B cell (primary cell): ENCODE data around the gene TTC1. TPM values are rescaled to one million over a fixed set of nuclear protein-coding genes. Genes with fewer than 3 reads are reported as not detected.

Experiments used
- ATAC-seq: fragments of 200-7000 bp; cut with Tn5 transposase; one replicate; pipeline ENCODE4 v1.10.0; 2021; ENCODE audit warnings: low read depth, mild to moderate bottlenecking, moderate number of reproducible peaks, moderate library complexity
- CTCF ChIA-PET: fragments of 350-600 bp; sonication (Branson Sonifier 250); formaldehyde crosslinking; loops from one replicate; lab custom pipeline; 2021; ENCODE audit warnings: antibody characterized with exemption, inconsistent platforms; lab: Charles Lee
- POLR2A ChIA-PET: fragments of 350-600 bp; sonication (Branson Sonifier 250); formaldehyde crosslinking; loops from one replicate; lab custom pipeline; 2021; ENCODE audit warnings: antibody characterized with exemption; lab: Charles Lee
- DNase-seq: peaks from one replicate; pipeline ENCODE4 v3.0.0; 2013
- H2AFZ ChIP-seq: 2 replicates; pipeline ENCODE4 v1.6.1; 2012; ENCODE audit warnings: mild to moderate bottlenecking, low read depth, low read length; ENCODE audit not compliant: insufficient read depth, poor library complexity, severe bottlenecking
- H3K27ac ChIP-seq, 2 donors: 1 replicate in 1 of 2; 2 replicates in 1 of 2; pipeline ENCODE4 v1.5.1; 2012 to 2013; ENCODE audit warnings: low read length in 2 of 2, mild to moderate bottlenecking in 2 of 2, moderate library complexity in 1 of 2
- H3K27me3 ChIP-seq, 4 experiments: fragments of 200-600 bp in 1 of 4; sonication (generic) in 1 of 4; replicated peaks in 1 of 4; 1 replicate in 2 of 4; 2 replicates in 2 of 4; pipeline versions ENCODE4 v1.6.1 to v1.7.0; 2013 to 2016; ENCODE audit warnings: low read length in 3 of 4, mild to moderate bottlenecking in 2 of 4, mixed read lengths in 1 of 4, moderate library complexity in 1 of 4; ENCODE audit not compliant: insufficient read depth in 4 of 4, control insufficient read depth in 3 of 4; ENCODE audit errors: control extremely low read depth in 1 of 4
- H3K36me3 ChIP-seq, 2 experiments: replicated peaks in 1 of 2; 1 replicate in 1 of 2; 2 replicates in 1 of 2; pipeline versions ENCODE4 v1.6.1 to v1.7.1; 2013; ENCODE audit warnings: low read length in 1 of 2; ENCODE audit not compliant: insufficient read depth in 2 of 2, control insufficient read depth in 1 of 2; ENCODE audit errors: control extremely low read depth in 1 of 2, extremely low read depth in 1 of 2
- H3K4me1 ChIP-seq, 2 donors: fragments of 200-600 bp in 1 of 2; sonication (generic) in 1 of 2; 1 replicate in 1 of 2; 2 replicates in 1 of 2; pipeline versions ENCODE4 v1.5.1 to v1.6.1; 2013 to 2017; ENCODE audit warnings: low read length in 2 of 2; ENCODE audit not compliant: control insufficient read depth in 2 of 2, insufficient read depth in 2 of 2
- H3K4me2 ChIP-seq: replicated peaks from 2 replicates; pipeline ENCODE3; 2012; ENCODE audit warnings: mild to moderate bottlenecking, low read depth, low read length; ENCODE audit not compliant: poor library complexity, severe bottlenecking
- H3K4me3 ChIP-seq, 5 experiments: fragments of 200-600 bp in 1 of 5; sonication (generic) in 1 of 5; 1 replicate in 3 of 5; 2 replicates in 2 of 5; pipeline versions ENCODE4 v1.5.1 to v1.7.0; 2011 to 2016; ENCODE audit warnings: low read length in 4 of 5, mild to moderate bottlenecking in 4 of 5, low read depth in 2 of 5, control low read depth in 1 of 5, moderate library complexity in 1 of 5; ENCODE audit not compliant: insufficient read depth in 1 of 5; ENCODE audit errors: control extremely low read depth in 1 of 5, extremely low read depth in 1 of 5
- H3K79me2 ChIP-seq: fragments of 200-600 bp; sonication (generic); one replicate; pipeline ENCODE4 v1.6.0; 2016; ENCODE audit warnings: low read length; ENCODE audit not compliant: control insufficient read depth, insufficient read depth
- H3K9ac ChIP-seq: fragments of 200-600 bp; sonication (generic); 2 replicates; pipeline ENCODE4 v1.6.1; 2017; ENCODE audit warnings: mild to moderate bottlenecking, low read length, moderate library complexity
- H3K9me3 ChIP-seq, 3 donors: one replicate each; pipeline versions ENCODE4 v1.6.1 to v1.7.1; 2013; ENCODE audit warnings: low read length in 2 of 3; ENCODE audit not compliant: control insufficient read depth in 2 of 3, insufficient read depth in 1 of 3; ENCODE audit errors: control extremely low read depth in 1 of 3
- H4K20me1 ChIP-seq: 2 replicates; pipeline ENCODE4 v1.6.0; 2012; ENCODE audit warnings: mild to moderate bottlenecking, low read length; ENCODE audit not compliant: insufficient read depth, control insufficient read depth, poor library complexity, severe bottlenecking
- H3K27ac Mint-ChIP-seq: one replicate; pipeline ENCODE4 v1.8.0; 2021; ENCODE audit warnings: mixed read lengths
- H3K27me3 Mint-ChIP-seq: one replicate; pipeline ENCODE4 v1.8.0; 2021; ENCODE audit warnings: mixed read lengths
- H3K4me1 Mint-ChIP-seq: one replicate; pipeline ENCODE4 v1.8.0; 2021; ENCODE audit warnings: mixed read lengths
- H3K4me3 Mint-ChIP-seq: one replicate; pipeline ENCODE4 v1.8.0; 2021; ENCODE audit warnings: mixed read lengths
- H3K9me3 Mint-ChIP-seq: one replicate; pipeline ENCODE4 v1.8.0; 2022; ENCODE audit warnings: mixed read lengths; ENCODE audit not compliant: insufficient read depth
- EZH2 ChIP-seq: IDR thresholded peaks from 2 replicates; pipeline ENCODE4 v1.6.1; 2012; ENCODE audit warnings: borderline replicate concordance, low read depth, mild to moderate bottlenecking, moderate library complexity, low read length; ENCODE audit not compliant: insufficient read depth, poor library complexity, severe bottlenecking
- WGBS: methylation state at CpG from one replicate; pipeline ENCODE4 v1.1.5; 2013; ENCODE audit warnings: missing lambda C conversion rate; ENCODE audit not compliant: insufficient coverage; 5-methylcytosine and 5-hydroxymethylcytosine counted together
- intact Hi-C: fragments of 100-400 bp; cut with micrococcal nuclease; formaldehyde crosslinking; loops from one replicate; pipeline ENCODE4 v1.10.0; 2022
- polyA plus RNA-seq: library from polyadenylated mRNA; depleted of rRNA; stranded (reverse); fragments of >200 nt; gene quantifications from 2 replicates; pipeline ENCODE4 v1.2.3, GENCODE V29; 2012
- total RNA-seq, 2 donors: library from RNA; stranded (reverse); fragments of 120-200 nt in 1 of 2; gene quantifications; 1 replicate in 1 of 2; 2 replicates in 1 of 2; pipeline versions ENCODE4 v1.2.3 to v1.2.4, GENCODE V29; 2013 to 2022
- TF ChIP-seq, protein P1 (sequence below): fragments of 200-600 bp; IDR thresholded peaks from one replicate; pipeline ENCODE4 v1.8.0; 2022; ENCODE audit warnings: antibody characterized with exemption, mild to moderate bottlenecking

The TTC1 gene
- total and polyA plus RNA-seq, 2 donors (not counting 1 experiment from before 2014, with no cell fraction given) = 12.1 to 40.4 TPM

DNA sequence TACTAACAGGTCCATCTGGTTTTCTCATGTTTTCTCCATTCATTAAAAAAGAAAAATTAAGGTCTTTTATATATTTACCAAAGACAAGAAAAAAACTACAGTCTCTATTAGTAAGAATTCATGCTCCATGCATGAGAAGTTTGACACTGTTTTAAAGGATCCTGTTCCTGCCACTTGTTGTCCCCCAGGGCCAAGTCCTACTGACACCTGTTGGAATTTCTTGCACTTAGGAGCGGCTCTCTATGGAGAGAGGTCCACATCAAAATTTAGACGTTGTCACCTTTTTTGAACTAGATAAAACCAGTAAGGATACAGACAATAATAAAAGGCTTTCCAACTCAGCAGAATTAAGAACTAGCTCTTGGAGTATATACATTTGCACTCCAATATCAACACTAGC is 68.1 kb downstream of the TTC1 start:
- H3K4me3 ChIP-seq = no peak overlapping the region
- no peaks in the 10 kb centered on the region for H3K4me1 ChIP-seq
- Mint-ChIP-seq H3K9me3 (no peaks in the 10 kb centered on the region), H3K27ac (no peak overlapping the region), H3K27me3 (no peaks in the 10 kb centered on the region), H3K4me3 (no peak overlapping the region), H3K4me1 (peaks cover 4% of the 10 kb centered on the region)
- TF ChIP-seq EZH2 = no peak
- TF ChIP-seq, protein P1, sequence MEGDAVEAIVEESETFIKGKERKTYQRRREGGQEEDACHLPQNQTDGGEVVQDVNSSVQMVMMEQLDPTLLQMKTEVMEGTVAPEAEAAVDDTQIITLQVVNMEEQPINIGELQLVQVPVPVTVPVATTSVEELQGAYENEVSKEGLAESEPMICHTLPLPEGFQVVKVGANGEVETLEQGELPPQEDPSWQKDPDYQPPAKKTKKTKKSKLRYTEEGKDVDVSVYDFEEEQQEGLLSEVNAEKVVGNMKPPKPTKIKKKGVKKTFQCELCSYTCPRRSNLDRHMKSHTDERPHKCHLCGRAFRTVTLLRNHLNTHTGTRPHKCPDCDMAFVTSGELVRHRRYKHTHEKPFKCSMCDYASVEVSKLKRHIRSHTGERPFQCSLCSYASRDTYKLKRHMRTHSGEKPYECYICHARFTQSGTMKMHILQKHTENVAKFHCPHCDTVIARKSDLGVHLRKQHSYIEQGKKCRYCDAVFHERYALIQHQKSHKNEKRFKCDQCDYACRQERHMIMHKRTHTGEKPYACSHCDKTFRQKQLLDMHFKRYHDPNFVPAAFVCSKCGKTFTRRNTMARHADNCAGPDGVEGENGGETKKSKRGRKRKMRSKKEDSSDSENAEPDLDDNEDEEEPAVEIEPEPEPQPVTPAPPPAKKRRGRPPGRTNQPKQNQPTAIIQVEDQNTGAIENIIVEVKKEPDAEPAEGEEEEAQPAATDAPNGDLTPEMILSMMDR = no peak
- no peaks in the 10 kb centered on the region for H3K27me3 ChIP-seq
- H3K9ac ChIP-seq = no peak overlapping the region
- H2AFZ ChIP-seq = no peak overlapping the region
- ATAC-seq (no peak), DNase-seq (no peak)
- ChIA-PET POLR2A (no interaction called here), CTCF (no interaction called here)
- no peaks in the 10 kb centered on the region for H3K79me2 ChIP-seq
- no peaks in the 10 kb centered on the region for H4K20me1 ChIP-seq
- H3K9me3 ChIP-seq = no peaks in the 10 kb centered on the region
- H3K36me3 ChIP-seq = peaks cover 6 to 9% of the 10 kb centered on the region in 2 experiments
- intact Hi-C loops = no loop called here
- no peak overlapping the region for H3K4me2 ChIP-seq
- no peak overlapping the region for H3K27ac ChIP-seq
- no CpG with 5 or more reads among the region's 2 CpGs for WGBS

DNA sequence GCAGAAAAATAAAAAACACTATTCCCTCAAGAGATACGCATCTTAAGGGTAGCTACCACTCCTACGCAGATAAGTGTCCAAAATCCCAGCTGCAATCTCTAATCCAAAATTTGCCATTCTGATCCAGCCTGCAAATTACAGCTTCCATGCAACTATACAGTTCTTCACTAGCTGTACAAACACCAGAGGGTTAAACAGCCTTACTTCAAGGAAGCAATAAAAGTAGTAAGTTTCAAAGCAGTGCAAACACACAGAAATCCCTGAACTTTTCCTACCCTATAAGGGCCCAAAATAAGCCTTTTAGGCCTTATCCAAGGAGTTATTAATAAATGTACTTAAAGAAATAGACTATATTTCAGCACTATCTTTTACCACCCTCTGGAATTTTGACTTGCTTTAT is 70.8 kb downstream of the TTC1 start:
- POLR2A ChIA-PET = no interaction called here
- CTCF ChIA-PET = interaction anchor here (1.5 to 2.0 kb wide), 2 partner anchors 263 to 266 kb away, joined by 10 to 20 read pairs; no protein-coding TSS in a partner anchor

More for the DNA sequence above, 70.8 kb downstream of the TTC1 start:
- H3K4me2 ChIP-seq = no peak overlapping the region
- no peak overlapping the region for H2AFZ ChIP-seq
- Mint-ChIP-seq H3K4me3 (no peak overlapping the region), H3K9me3 (no peaks in the 10 kb centered on the region), H3K27me3 (no peaks in the 10 kb centered on the region), H3K27ac (no peak overlapping the region), H3K4me1 (peaks cover 3% of the 10 kb centered on the region)
- no peak overlapping the region for H3K27ac ChIP-seq
- H3K36me3 ChIP-seq = peaks cover 6 to 9% of the 10 kb centered on the region in 2 experiments
- ATAC-seq = no peak
- no peak for TF ChIP-seq EZH2
- TF ChIP-seq, protein P1 = no peak
- no peak for DNase-seq
- no peak overlapping the region for H3K4me3 ChIP-seq
- no peaks in the 10 kb centered on the region for H3K79me2 ChIP-seq
- no peak overlapping the region for H3K9ac ChIP-seq
- intact Hi-C loops = loop anchor here (1.0 kb wide), 1 partner anchor 312 kb away; no protein-coding TSS in a partner anchor
- WGBS = 100% methylated on average over 2 of the region's 2 CpGs
- no peaks in the 10 kb centered on the region for H3K27me3 ChIP-seq
- no peaks in the 10 kb centered on the region for H3K9me3 ChIP-seq
- no peaks in the 10 kb centered on the region for H3K4me1 ChIP-seq
- H4K20me1 ChIP-seq = no peaks in the 10 kb centered on the region
